Measurements from ENCODE around the gene AQR. TPM values are rescaled to one million over a fixed set of nuclear protein-coding genes. Genes with fewer than 3 reads are reported as not detected.

Gene AQR
- total and polyA plus RNA-seq, 2 of the 4 experiments (the other 2 are of a cell fraction), result 17.9 to 29.6 TPM

- H4K91ac ChIP-seq (ENCODE audit: insufficient read depth, low read depth, low read length), result no peak overlapping the region
- no peak overlapping the region for H2BK5ac ChIP-seq (ENCODE audit: low read depth, low read length, poor library complexity, severe bottlenecking)
- peaks cover 2% of the 10 kb centered on the region for H3K4me1 ChIP-seq (ENCODE audit: control insufficient read depth, insufficient read depth, low read length)
- H3K18ac ChIP-seq (ENCODE audit: low read depth, low read length), result no peak overlapping the region
- H3K79me1 ChIP-seq (ENCODE audit: low read depth in 1 of 2, low read length in 2 of 2), result no peaks in the 10 kb centered on the region
- POLR2A ChIA-PET (ENCODE audit: unreplicated experiment), result no interaction called here
- H3K36me3 ChIP-seq (ENCODE audit: control insufficient read depth, insufficient read depth, low read length), result no peaks in the 10 kb centered on the region
- H3K27ac ChIP-seq (ENCODE audit: insufficient read depth, low read length), result no peak overlapping the region
- BruUV-seq (replicated peaks), result no TSS peak
- DNase-seq, result no peak
- CTCF ChIA-PET, result no interaction called here
- H2BK20ac ChIP-seq (ENCODE audit: low read depth, low read length), result no peak overlapping the region
- ATAC-seq (ENCODE audit: low read depth), result no peak
- H2AK9ac ChIP-seq (replicated peaks; ENCODE audit: low read depth, low read length, poor library complexity), result no peak overlapping the region
- WGBS, 2 experiments (ENCODE audit: extremely low coverage in 2 of 2, insufficient read length in 1 of 2), result 100% methylated on average over 1 of the region's 3 CpGs; no CpG with 5 or more reads in 1 of the 2 experiments
- H2BK15ac ChIP-seq (ENCODE audit: low read depth, low read length), result no peak overlapping the region
- no peaks in the 10 kb centered on the region for H4K20me1 ChIP-seq (ENCODE audit: insufficient read depth, low read length)
- no peak overlapping the region for H3K14ac ChIP-seq (replicated peaks; ENCODE audit: low read depth, low read length)
- no peak overlapping the region for H2BK120ac ChIP-seq (ENCODE audit: low read depth, low read length)
- no peak overlapping the region for H3K56ac ChIP-seq (ENCODE audit: extremely low read depth, insufficient read depth, low read length)
- no peak overlapping the region for H3K9ac ChIP-seq (ENCODE audit: low read depth, low read length)
- H2AFZ ChIP-seq (replicated peaks; ENCODE audit: low read length, poor library complexity), result no peak overlapping the region
- no peak overlapping the region for H3K4me2 ChIP-seq (ENCODE audit: low read depth, low read length)
- H4K5ac ChIP-seq (ENCODE audit: low read depth, low read length), result no peak overlapping the region
- no peak overlapping the region for H2AK5ac ChIP-seq (ENCODE audit: low read depth, low read length)
- H3K23ac ChIP-seq (ENCODE audit: low read depth, low read length), result no peak overlapping the region
- in situ Hi-C loops (cut with MboI; ENCODE audit: low sequenced_read_pairs) (no loop called here), dilution Hi-C loops (cut with HindIII; ENCODE audit: low sequenced_read_pairs, unreplicated experiment) (no loop called here), intact Hi-C loops (cut with micrococcal nuclease) (loop anchor here (10.0 kb wide), 1 partner anchor 1885 kb away; no protein-coding TSS in a partner anchor)
- H3K9me1 ChIP-seq (ENCODE audit: insufficient read depth, low read length), result peaks cover 4% of the 10 kb centered on the region; the same call in 1 of the 2 replicates
- no peak overlapping the region for H3K4ac ChIP-seq (ENCODE audit: low read depth, low read length)
- H3K27me3 ChIP-seq (ENCODE audit: control insufficient read depth, insufficient read depth, low read length), result no peaks in the 10 kb centered on the region
- no peak overlapping the region for H4K8ac ChIP-seq (ENCODE audit: low read depth in 2 of 2, low read length in 2 of 2)
- no peaks in the 10 kb centered on the region for H3K9me3 ChIP-seq (ENCODE audit: control insufficient read depth, insufficient read depth, low read length)
- H3K4me3 ChIP-seq (ENCODE audit: insufficient read depth, low read depth, low read length), result no peak overlapping the region
- no peak for TF ChIP-seq RFX5 (IDR thresholded peaks at IDR 0.05; ENCODE audit: low read depth, low read length)
- TF ChIP-seq CHD1 (IDR thresholded peaks at IDR 0.05; ENCODE audit: low read depth, low read length), result no peak
- TF ChIP-seq SMC3 (IDR thresholded peaks at IDR 0.05; ENCODE audit: low read depth, low read length), result no peak
- no peak for TF ChIP-seq BHLHE40 (IDR thresholded peaks at IDR 0.05; ENCODE audit: low read depth, low read length)
- TF ChIP-seq ELK1 (IDR thresholded peaks at IDR 0.05; ENCODE audit: borderline replicate concordance, low read depth, low read length), result no peak
- TF ChIP-seq CEBPB (IDR thresholded peaks at IDR 0.05; ENCODE audit: low read depth, low read length), result no peak
- TF ChIP-seq FOS (IDR thresholded peaks at IDR 0.05; ENCODE audit: low read depth, low read length), result no peak
- TF ChIP-seq USF2 (IDR thresholded peaks at IDR 0.05; ENCODE audit: low read depth, low read length), result no peak
- no peak for TF ChIP-seq NFE2L2 (IDR thresholded peaks at IDR 0.05; ENCODE audit: low read depth, low read length)
- TF ChIP-seq RCOR1 (IDR thresholded peaks at IDR 0.05; ENCODE audit: insufficient replicate concordance, low read length), result no peak
- TF ChIP-seq RAD21 (IDR thresholded peaks at IDR 0.05; ENCODE audit: low read length), result no peak
Observed at GRCh38 chr15:34849364-34849959, 120.1 kb downstream of the AQR start.

All from IMR-90 (cell line).